SJCRH30 (cell line): ENCODE data around the gene SCART1. TPM values are rescaled to one million over a fixed set of nuclear protein-coding genes. Genes with fewer than 3 reads are reported as not detected.
"Not testable (repeated sequence)": the region's sequence is repeated elsewhere in the genome, so short reads cannot be mapped to it uniquely, and the experiment has no call there.

Experiments used
- DNase-seq, 2 experiments: peaks; one replicate each; pipeline ENCODE4 v3.0.0-alpha.2; 2015 to 2020
- H3K27ac ChIP-seq: fragments of 250-450 bp; sonication (Bioruptor Pico); 2 replicates; pipeline ENCODE4 v1.5.1; 2020; ENCODE audit warnings: mild to moderate bottlenecking, moderate library complexity
- H3K27me3 ChIP-seq: fragments of 250-450 bp; sonication (Bioruptor Pico); 2 replicates; pipeline ENCODE4 v1.5.1; 2020; ENCODE audit warnings: mild to moderate bottlenecking, moderate library complexity
- H3K36me3 ChIP-seq: fragments of 250-450 bp; sonication (Bioruptor Pico); 2 replicates; pipeline ENCODE4 v1.5.1; 2020; ENCODE audit warnings: mild to moderate bottlenecking, moderate library complexity
- H3K4me1 ChIP-seq: fragments of 250-450 bp; sonication (Bioruptor Pico); 2 replicates; pipeline ENCODE4 v1.5.1; 2020; ENCODE audit warnings: mild to moderate bottlenecking, moderate library complexity
- H3K4me3 ChIP-seq: fragments of 250-450 bp; sonication (Bioruptor Pico); 2 replicates; pipeline ENCODE4 v1.5.1; 2020; ENCODE audit warnings: mild to moderate bottlenecking, moderate library complexity
- H3K9me3 ChIP-seq: fragments of 250-450 bp; sonication (Bioruptor Pico); replicated peaks from 2 replicates; pipeline ENCODE4 v1.5.1; 2020; ENCODE audit warnings: mild to moderate bottlenecking, moderate library complexity
- total RNA-seq: library from RNA; depleted of rRNA; stranded (reverse); fragments of >200 nt; shearing (Covaris generic); gene quantifications from 2 replicates; pipeline ENCODE4 v1.2.3, GENCODE V29; 2014; rRNA removed

The SCART1 gene
- total RNA-seq, result 0.13 and 0.34 TPM in 2 replicates

GRCh38 chr10:133453516-133454203 is at the start of gene SCART1:
SCART1 (plus strand) TSS chr10:133453945; CDS start chr10:133453998, 53 bp downstream.
- no peak within 1 kb of the TSS for H3K4me3 ChIP-seq
- H3K4me1 ChIP-seq, result no peaks in the 10 kb centered on the region
- H3K9me3 ChIP-seq, result no peaks in the 10 kb centered on the region
- no peak within 1 kb of the TSS for H3K27ac ChIP-seq
- DNase-seq, result no peak
- H3K36me3 ChIP-seq, result no peaks in the 10 kb centered on the region
- H3K27me3 ChIP-seq, result no peaks in the 10 kb centered on the region

- Histone ChIP-seq H3K4me3 (no peak overlapping the region), H3K27me3 (no peaks in the 10 kb centered on the region), H3K9me3 (no peaks in the 10 kb centered on the region), H3K4me1 (no peaks in the 10 kb centered on the region), H3K27ac (no peak overlapping the region), H3K36me3 (peaks cover 18% of the 10 kb centered on the region; the same call in 1 of the 2 replicates)
- DNase-seq, result no peak
Observed at GRCh38 chr10:133405272-133405671, 48.5 kb upstream of the SCART1 start.

- DNase-seq, result no peak
- H3K4me3 ChIP-seq, result no peak overlapping the region
- no peaks in the 10 kb centered on the region for H3K27me3 ChIP-seq
- H3K27ac ChIP-seq, result no peak overlapping the region
- H3K9me3 ChIP-seq, result no peaks in the 10 kb centered on the region; the same call in 1 of the 2 replicates
- H3K4me1 ChIP-seq, result no peaks in the 10 kb centered on the region
- peaks cover 25% of the 10 kb centered on the region for H3K36me3 ChIP-seq
Observed at GRCh38 chr10:133405844-133406527, 47.8 kb upstream of the SCART1 start.

GRCh38 chr10:133411523-133412380 is 42.0 kb upstream of the SCART1 start:
- Histone ChIP-seq H3K27me3 (no peaks in the 10 kb centered on the region), H3K9me3 (peaks cover 8% of the 10 kb centered on the region), H3K36me3 (peaks cover 48% of the 10 kb centered on the region), H3K27ac (no peak overlapping the region), H3K4me3 (no peak overlapping the region), H3K4me1 (no peaks in the 10 kb centered on the region)
- DNase-seq, result no peak

GRCh38 chr10:133412381-133412711 is 41.4 kb upstream of the SCART1 start:
- no peaks in the 10 kb centered on the region for H3K4me1 ChIP-seq
- no peak overlapping the region for H3K27ac ChIP-seq
- H3K36me3 ChIP-seq, result peaks cover 48% of the 10 kb centered on the region
- no peaks in the 10 kb centered on the region for H3K27me3 ChIP-seq
- peaks cover 8% of the 10 kb centered on the region for H3K9me3 ChIP-seq
- DNase-seq, result no peak
- no peak overlapping the region for H3K4me3 ChIP-seq

GRCh38 chr10:133414401-133414800 is 39.3 kb upstream of the SCART1 start:
- not testable (repeated sequence) for H3K4me3 ChIP-seq, H3K4me1 ChIP-seq, H3K27ac ChIP-seq, H3K9me3 ChIP-seq, DNase-seq, H3K27me3 ChIP-seq
- H3K36me3 ChIP-seq, result peaks cover 38% of the 10 kb centered on the region

DNA sequence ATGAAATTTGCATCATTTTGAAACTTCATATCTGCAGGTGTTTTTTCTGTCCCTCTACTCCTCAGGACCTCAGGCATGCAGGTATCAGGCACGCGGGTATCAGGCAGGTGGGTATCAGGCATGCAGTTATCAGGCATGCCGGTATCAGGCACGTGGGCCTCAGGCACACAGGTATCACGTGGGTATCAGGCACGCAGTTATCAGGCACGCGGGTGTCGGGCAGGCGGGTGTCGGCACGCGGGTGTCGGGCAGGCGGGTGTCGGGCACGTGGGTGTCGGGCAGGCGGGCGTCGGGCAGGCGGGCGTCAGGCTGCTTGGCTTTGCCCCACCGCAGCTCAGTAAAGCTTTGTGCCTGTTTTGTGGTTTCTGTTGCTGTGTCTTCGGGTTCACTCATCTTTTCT is 38.0 kb upstream of the SCART1 start:
- H3K4me3 ChIP-seq, result no peak overlapping the region
- peaks cover 8% of the 10 kb centered on the region for H3K9me3 ChIP-seq
- H3K27ac ChIP-seq, result no peak overlapping the region
- peaks cover 27% of the 10 kb centered on the region for H3K36me3 ChIP-seq
- H3K4me1 ChIP-seq, result no peaks in the 10 kb centered on the region
- no peaks in the 10 kb centered on the region for H3K27me3 ChIP-seq
- DNase-seq, result no peak

DNA sequence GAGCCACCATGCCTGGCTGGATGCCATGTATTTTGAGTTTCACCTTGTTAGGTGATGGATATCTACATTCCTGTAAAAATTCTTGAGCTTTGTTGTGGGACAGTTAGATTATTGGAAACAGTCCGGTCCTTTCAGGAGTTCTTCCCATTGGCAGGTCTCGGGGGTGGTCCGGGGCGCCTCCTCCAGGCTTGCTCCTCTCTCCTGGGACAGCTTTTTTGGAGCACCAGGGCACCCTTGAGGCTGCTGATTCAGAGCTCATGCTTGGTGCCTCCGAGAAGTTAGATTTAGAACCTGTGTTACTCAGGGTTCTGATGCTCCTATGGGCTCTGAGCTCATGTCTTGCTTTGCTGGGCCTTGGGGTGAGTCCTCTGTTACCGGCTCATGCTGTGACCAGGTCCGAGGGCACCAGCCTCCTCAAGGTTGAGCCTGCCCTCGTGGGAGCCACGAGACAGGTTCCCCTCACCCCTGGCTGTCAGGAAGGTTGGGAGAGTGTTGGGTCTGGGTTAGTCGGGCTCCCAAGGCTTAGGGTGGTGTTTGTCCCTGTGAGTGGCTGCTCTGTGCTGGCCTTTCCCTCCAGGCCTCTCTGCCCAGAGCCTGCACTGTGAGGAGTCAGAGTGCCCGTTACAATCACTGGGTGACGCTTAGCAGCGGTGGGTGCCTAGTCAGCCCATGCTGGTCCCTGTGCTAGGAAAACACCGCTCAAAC is 35.3 kb upstream of the SCART1 start:
- H3K4me3 ChIP-seq, result no peak overlapping the region
- no peaks in the 10 kb centered on the region for H3K27me3 ChIP-seq
- H3K36me3 ChIP-seq, result peaks cover 8% of the 10 kb centered on the region; the same call in 1 of the 2 replicates
- DNase-seq, result no peak
- no peaks in the 10 kb centered on the region for H3K9me3 ChIP-seq
- no peaks in the 10 kb centered on the region for H3K4me1 ChIP-seq
- no peak overlapping the region for H3K27ac ChIP-seq

GRCh38 chr10:133419211-133419950 is 34.4 kb upstream of the SCART1 start:
- H3K27me3 ChIP-seq, result no peaks in the 10 kb centered on the region
- no peak overlapping the region for H3K27ac ChIP-seq
- no peaks in the 10 kb centered on the region for H3K9me3 ChIP-seq
- H3K4me1 ChIP-seq, result no peaks in the 10 kb centered on the region
- no peak for DNase-seq
- no peak overlapping the region for H3K4me3 ChIP-seq
- H3K36me3 ChIP-seq, result peaks cover 6% of the 10 kb centered on the region; the same call in 1 of the 2 replicates

- no peak for DNase-seq
- no peaks in the 10 kb centered on the region for H3K9me3 ChIP-seq
- H3K4me3 ChIP-seq, result no peak overlapping the region
- peaks cover 6% of the 10 kb centered on the region; the same call in 1 of the 2 replicates for H3K36me3 ChIP-seq
- H3K4me1 ChIP-seq, result no peaks in the 10 kb centered on the region
- H3K27ac ChIP-seq, result no peak overlapping the region
- no peaks in the 10 kb centered on the region for H3K27me3 ChIP-seq
Observed at GRCh38 chr10:133420028-133420427, 33.7 kb upstream of the SCART1 start.

DNA sequence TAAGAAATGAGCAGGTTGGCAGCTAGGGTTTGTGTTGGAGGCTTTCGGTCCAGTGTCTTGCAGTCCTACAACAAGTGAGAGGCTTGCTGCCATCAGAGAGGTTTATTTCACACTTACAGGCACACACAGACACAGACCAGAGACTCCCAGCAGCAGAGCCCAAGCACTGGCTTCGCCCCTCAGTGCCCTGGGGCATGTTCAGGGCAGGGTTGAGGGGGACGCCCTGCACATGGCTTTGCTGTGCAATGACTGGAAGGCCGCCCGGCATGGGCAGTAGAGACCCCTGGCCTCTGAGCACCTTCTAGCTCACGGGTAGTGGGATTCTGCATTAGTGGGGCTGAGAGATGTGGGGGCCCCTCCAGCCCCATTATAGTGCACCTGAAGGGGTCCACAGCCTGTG is 33.2 kb upstream of the SCART1 start:
- no peak overlapping the region for H3K27ac ChIP-seq
- no peaks in the 10 kb centered on the region for H3K9me3 ChIP-seq
- H3K27me3 ChIP-seq, result no peaks in the 10 kb centered on the region
- peaks cover 1% of the 10 kb centered on the region; the same call in 1 of the 2 replicates for H3K36me3 ChIP-seq
- H3K4me3 ChIP-seq, result no peak overlapping the region
- DNase-seq, result no peak
- H3K4me1 ChIP-seq, result no peaks in the 10 kb centered on the region

- no peaks in the 10 kb centered on the region for H3K9me3 ChIP-seq
- no peaks in the 10 kb centered on the region for H3K4me1 ChIP-seq
- no peak overlapping the region for H3K4me3 ChIP-seq
- no peaks in the 10 kb centered on the region for H3K27me3 ChIP-seq
- H3K27ac ChIP-seq, result no peak overlapping the region
- no peaks in the 10 kb centered on the region for H3K36me3 ChIP-seq
- no peak for DNase-seq
Observed at GRCh38 chr10:133421336-133422222, 32.2 kb upstream of the SCART1 start.

DNA sequence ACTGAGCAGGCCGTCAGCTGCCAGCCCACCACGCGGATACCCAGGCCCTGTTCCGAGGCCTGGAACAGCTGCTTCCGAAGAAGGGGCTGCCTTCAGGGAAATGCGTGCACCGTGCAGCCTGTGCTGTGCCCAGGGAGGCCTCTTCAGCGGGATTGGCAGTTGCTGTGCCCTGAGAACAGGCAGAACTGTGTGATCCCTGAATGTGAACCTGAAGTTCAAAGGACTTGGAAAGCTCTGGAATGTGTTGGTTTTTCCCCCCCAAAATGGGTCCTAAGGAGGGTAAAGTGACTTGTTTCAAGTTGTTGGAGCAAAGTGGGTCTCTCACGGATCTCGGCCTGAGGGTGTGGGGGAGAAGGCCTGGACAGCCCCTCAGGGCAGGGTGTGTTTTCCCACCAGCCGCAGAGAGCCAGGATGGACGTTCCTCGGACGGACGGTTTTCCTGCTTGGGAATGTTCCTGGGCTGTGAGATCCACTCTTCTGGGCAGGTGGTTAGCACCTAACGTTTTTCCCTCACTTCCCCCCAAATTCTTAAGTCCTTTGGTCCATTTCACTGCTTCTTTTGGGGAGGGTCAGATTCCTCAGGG is 31.4 kb upstream of the SCART1 start:
- H3K27me3 ChIP-seq, result no peaks in the 10 kb centered on the region
- no peaks in the 10 kb centered on the region for H3K36me3 ChIP-seq
- no peak overlapping the region for H3K4me3 ChIP-seq
- DNase-seq, result no peak
- no peak overlapping the region for H3K27ac ChIP-seq
- no peaks in the 10 kb centered on the region for H3K9me3 ChIP-seq
- no peaks in the 10 kb centered on the region for H3K4me1 ChIP-seq
